C4-2B (cell line): ENCODE measurements around the gene INTS6L.

Experiments used
- CTCF ChIP-seq: fragments of 450-650 bp; conservative IDR thresholded peaks from 2 replicates; pipeline ENCODE4 v1.5.1; 2017; ENCODE audit warnings: mild to moderate bottlenecking
- ZFX ChIP-seq: fragments of 450-650 bp; IDR thresholded peaks from 2 replicates; pipeline ENCODE4 v1.6.1; 2017

DNA sequence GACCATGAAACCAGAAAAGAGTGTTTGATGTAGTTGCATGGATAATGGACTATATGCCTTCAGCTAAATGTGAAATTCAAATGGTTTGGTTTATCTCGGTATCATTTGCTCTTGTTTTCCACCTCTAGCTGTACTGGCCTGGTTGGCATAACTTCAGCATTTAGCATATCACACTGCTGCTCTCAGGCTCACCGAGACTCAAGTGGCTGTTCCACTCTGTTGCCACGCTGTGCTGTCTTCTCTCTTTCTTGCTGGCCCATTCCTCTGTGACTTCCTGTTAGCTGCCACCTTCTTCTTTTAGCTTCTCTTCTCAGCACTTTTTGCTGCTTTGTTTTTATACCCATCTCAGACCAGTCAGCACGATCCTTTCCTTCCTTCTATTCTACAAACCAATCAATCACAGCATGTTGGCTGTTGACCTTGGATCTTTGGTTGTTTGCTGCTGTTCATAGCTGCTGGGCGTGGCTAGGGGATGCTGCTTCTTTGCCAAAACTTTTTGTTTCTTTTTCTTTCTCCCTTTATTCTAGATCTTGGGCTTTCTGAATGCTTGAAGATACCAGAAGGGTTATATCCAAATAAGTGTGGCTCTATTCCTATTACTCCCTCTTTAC, 24.0 kb downstream of the INTS6L start:
- TF ChIP-seq CTCF (no peak), ZFX (no peak)
